Stimulated activated naive CD8-positive, alpha-beta T cell treated with anti-CD3 and anti-CD28 coated beads, Interleukin-15, Interleukin-2, amounts not matched to agents 100 ng/mL and 50 ng/mL, for 24 hours (primary cell): ENCODE data around the gene TPRA1.

Experiments
- H3K27ac Mint-ChIP-seq: one replicate; pipeline ENCODE4 v1.8.0; 2021; ENCODE audit warnings: mild to moderate bottlenecking, mixed read lengths
- H3K27me3 Mint-ChIP-seq: one replicate; pipeline ENCODE4 v1.8.0; 2021; ENCODE audit warnings: mixed read lengths
- H3K36me3 Mint-ChIP-seq: one replicate; pipeline ENCODE4 v1.8.0; 2021; ENCODE audit warnings: low read depth, mixed read lengths
- H3K4me1 Mint-ChIP-seq: one replicate; pipeline ENCODE4 v1.8.0; 2021; ENCODE audit warnings: low read depth, mixed read lengths
- H3K4me3 Mint-ChIP-seq: one replicate; pipeline ENCODE4 v1.8.0; 2021; ENCODE audit warnings: mild to moderate bottlenecking, mixed read lengths
- H3K9me3 Mint-ChIP-seq: one replicate; pipeline ENCODE4 v1.8.0; 2021; ENCODE audit warnings: mixed read lengths

Gene TPRA1

DNA sequence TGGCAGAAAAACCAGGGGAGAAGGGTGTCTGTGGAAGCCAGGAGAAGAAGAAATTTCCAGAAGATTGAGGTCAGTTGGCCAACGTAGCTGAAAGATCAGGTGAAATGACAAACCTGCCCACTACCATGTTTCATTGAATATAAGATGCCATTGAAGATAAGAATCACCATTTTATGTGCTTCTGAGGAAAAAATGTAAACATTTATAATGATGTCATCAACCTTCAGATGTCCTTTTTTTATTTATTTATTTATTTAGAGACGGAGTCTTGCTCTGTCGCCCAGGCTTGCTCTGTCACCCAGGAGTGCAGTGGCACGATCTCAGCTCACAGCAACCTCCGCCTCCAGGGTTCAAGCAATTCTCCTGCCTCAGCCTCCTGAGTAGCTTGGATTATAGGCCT, 33.5 kb upstream of the TPRA1 start:
- Mint-ChIP-seq H3K4me3 (no peak overlapping the region), H3K27me3 (peaks cover 17% of the 10 kb centered on the region), H3K36me3 (peaks cover 30% of the 10 kb centered on the region)

GRCh38 chr3:127622772-127623576, 32.4 kb upstream of the TPRA1 start:
- peaks cover 14% of the 10 kb centered on the region for H3K4me1 Mint-ChIP-seq
- no peak overlapping the region for H3K4me3 Mint-ChIP-seq
- H3K27ac Mint-ChIP-seq = no peak overlapping the region
- H3K36me3 Mint-ChIP-seq = peaks cover 41% of the 10 kb centered on the region
- no peaks in the 10 kb centered on the region for H3K9me3 Mint-ChIP-seq
- H3K27me3 Mint-ChIP-seq = peaks cover 9% of the 10 kb centered on the region

More for the DNA sequence above, 33.5 kb upstream of the TPRA1 start:
- Mint-ChIP-seq H3K4me1 (peaks cover 19% of the 10 kb centered on the region), H3K9me3 (no peaks in the 10 kb centered on the region), H3K27ac (no peak overlapping the region)

GRCh38 chr3:127622031-127622430, 31.5 kb upstream of the TPRA1 start:
- no peaks in the 10 kb centered on the region for H3K9me3 Mint-ChIP-seq

DNA sequence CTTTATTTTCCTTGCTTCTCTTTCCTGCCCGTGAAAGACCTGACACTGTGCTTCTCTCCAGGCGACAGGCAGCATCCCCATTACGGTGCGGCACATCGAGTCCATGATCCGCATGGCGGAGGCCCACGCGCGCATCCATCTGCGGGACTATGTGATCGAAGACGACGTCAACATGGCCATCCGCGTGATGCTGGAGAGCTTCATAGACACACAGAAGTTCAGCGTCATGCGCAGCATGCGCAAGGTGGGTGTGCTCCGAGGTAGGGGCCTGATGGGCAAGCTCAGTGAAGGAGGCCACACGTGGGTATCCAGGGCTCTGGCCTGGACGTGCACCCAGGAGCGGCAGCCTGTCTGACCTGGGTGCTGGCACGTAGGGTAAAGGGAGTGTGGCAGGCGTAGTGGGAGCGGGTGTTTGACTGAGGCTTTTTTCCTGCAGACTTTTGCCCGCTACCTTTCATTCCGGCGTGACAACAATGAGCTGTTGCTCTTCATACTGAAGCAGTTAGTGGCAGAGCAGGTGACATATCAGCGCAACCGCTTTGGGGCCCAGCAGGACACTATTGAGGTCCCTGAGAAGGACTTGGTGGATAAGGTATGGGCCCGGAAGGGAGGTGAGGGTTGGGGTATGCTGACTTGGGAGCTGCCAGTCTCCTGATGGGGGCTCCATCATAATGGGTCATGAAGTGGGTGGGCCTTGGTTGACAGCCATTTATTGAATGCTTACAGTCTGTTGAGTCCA, 30.3 kb upstream of the TPRA1 start:
- Mint-ChIP-seq H3K27me3 (no peaks in the 10 kb centered on the region), H3K9me3 (no peaks in the 10 kb centered on the region), H3K4me3 (no peak overlapping the region), H3K4me1 (peaks cover under 1% of the 10 kb centered on the region), H3K27ac (no peak overlapping the region), H3K36me3 (peaks cover 61% of the 10 kb centered on the region)

More at GRCh38 chr3:127622031-127622430, 31.5 kb upstream of the TPRA1 start:
- Mint-ChIP-seq H3K27me3 (no peaks in the 10 kb centered on the region), H3K4me3 (no peak overlapping the region), H3K4me1 (peaks cover 11% of the 10 kb centered on the region), H3K36me3 (peaks cover 49% of the 10 kb centered on the region), H3K27ac (no peak overlapping the region)

DNA sequence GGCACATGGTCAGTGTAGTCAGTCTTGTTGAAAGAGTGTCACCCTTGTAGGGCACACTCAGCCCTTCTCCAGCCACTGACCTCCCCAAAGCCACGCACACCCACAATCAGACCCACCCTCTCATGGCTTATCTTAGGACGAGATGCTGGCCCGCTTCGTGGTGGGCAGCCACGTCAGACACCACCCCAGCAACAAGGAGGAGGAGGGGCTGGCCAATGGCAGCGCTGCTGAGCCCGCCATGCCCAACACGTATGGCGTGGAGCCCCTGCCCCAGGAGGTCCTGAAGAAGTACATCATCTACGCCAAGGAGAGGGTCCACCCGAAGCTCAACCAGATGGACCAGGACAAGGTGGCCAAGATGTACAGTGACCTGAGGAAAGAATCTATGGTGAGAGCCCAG, 28.4 kb upstream of the TPRA1 start:
- H3K36me3 Mint-ChIP-seq = peaks cover 80% of the 10 kb centered on the region
- no peak overlapping the region for H3K4me3 Mint-ChIP-seq
- no peaks in the 10 kb centered on the region for H3K4me1 Mint-ChIP-seq
- H3K27me3 Mint-ChIP-seq = no peaks in the 10 kb centered on the region
- no peaks in the 10 kb centered on the region for H3K9me3 Mint-ChIP-seq
- H3K27ac Mint-ChIP-seq = no peak overlapping the region

DNA sequence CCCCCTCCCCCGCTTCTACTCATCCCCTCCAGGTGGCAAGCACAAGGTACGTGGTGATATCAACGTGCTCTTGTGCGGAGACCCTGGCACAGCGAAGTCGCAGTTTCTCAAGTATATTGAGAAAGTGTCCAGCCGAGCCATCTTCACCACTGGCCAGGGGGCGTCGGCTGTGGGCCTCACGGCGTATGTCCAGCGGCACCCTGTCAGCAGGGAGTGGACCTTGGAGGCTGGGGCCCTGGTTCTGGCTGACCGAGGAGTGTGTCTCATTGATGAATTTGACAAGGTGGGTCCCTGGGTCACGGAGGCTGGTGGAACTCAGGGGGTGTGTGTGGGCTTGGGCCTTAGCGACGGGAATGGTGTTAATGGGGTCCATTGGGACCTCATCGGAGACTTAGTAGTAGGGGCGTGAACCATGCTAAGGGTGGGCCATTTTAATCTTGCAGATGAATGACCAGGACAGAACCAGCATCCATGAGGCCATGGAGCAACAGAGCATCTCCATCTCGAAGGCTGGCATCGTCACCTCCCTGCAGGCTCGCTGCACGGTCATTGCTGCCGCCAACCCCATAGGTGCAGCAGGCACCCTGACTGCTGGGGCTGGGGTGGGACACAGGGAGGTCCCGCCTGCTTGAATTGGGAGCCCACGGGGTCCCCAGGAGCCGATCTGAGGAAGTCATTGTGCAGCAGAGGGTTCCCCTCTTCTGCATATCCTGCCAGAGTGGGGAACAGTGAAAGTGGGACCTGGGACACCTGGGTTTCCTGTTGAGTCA, 26.5 kb upstream of the TPRA1 start:
- H3K36me3 Mint-ChIP-seq = peaks cover 92% of the 10 kb centered on the region
- no peaks in the 10 kb centered on the region for H3K9me3 Mint-ChIP-seq
- H3K27ac Mint-ChIP-seq = no peak overlapping the region
- H3K27me3 Mint-ChIP-seq = no peaks in the 10 kb centered on the region
- H3K4me1 Mint-ChIP-seq = no peaks in the 10 kb centered on the region
- H3K4me3 Mint-ChIP-seq = no peak overlapping the region

- H3K27me3 Mint-ChIP-seq = no peaks in the 10 kb centered on the region
- H3K4me3 Mint-ChIP-seq = no peak overlapping the region
- H3K27ac Mint-ChIP-seq = no peak overlapping the region
- H3K36me3 Mint-ChIP-seq = peaks cover 89% of the 10 kb centered on the region
- H3K4me1 Mint-ChIP-seq = no peaks in the 10 kb centered on the region
- no peaks in the 10 kb centered on the region for H3K9me3 Mint-ChIP-seq
Measured at GRCh38 chr3:127615631-127616305, 25.2 kb upstream of the TPRA1 start.

DNA sequence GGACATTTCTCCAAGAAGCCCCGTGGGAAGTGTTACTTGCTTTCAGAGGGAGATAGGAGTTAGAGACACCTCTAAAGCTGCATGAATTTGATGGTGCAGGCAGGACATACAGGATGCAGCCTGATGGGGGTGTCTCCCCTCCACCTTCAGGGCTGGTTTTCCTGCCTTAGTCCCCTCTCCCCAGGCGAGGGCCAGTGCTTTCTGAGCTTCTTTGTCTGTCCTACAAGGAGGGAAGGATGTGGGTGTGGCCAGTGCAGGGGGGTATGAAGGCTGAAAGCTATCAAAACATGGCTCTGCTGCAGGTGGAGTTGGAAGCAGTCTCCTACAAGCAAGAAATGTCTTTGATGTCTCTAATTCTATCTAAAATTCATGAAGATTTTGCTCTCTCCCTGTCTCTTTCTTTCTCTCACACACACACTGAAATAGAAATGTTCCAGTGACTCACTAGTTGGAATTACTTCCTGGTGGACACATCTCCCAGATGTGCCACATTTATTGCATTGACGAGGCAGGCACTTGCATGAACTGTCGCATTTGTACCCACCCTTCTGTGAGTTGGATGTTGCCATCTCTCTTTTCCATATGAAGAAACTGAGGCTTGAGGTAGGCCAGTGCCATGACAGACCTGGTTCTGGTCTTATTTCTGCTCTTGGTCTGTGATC, 24.5 kb upstream of the TPRA1 start:
- no peak overlapping the region for H3K4me3 Mint-ChIP-seq
- H3K27me3 Mint-ChIP-seq = no peaks in the 10 kb centered on the region
- no peak overlapping the region for H3K27ac Mint-ChIP-seq
- no peaks in the 10 kb centered on the region for H3K4me1 Mint-ChIP-seq
- no peaks in the 10 kb centered on the region for H3K9me3 Mint-ChIP-seq
- peaks cover 89% of the 10 kb centered on the region for H3K36me3 Mint-ChIP-seq

DNA sequence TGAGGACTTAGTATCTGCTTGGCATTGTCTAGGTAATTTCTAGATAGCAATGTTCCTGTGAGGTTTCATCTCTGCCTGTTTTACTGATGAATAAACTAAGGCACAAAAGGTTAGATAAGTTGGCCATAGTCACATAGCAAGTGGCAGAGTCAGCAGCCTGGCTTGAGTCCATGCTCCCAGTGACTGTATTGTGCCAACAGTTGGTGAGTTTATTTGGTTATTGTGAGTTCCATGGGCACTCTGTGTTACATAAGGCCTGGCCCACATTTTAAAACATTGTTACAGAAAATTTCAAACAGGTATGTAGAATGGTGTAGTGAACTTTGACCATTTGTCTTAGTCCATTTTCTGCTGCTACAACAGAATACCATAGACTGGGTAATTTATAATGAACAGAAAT, 22.9 kb upstream of the TPRA1 start:
- no peaks in the 10 kb centered on the region for H3K9me3 Mint-ChIP-seq
- H3K27me3 Mint-ChIP-seq = no peaks in the 10 kb centered on the region
- no peaks in the 10 kb centered on the region for H3K4me1 Mint-ChIP-seq
- H3K4me3 Mint-ChIP-seq = no peak overlapping the region
- no peak overlapping the region for H3K27ac Mint-ChIP-seq
- peaks cover 92% of the 10 kb centered on the region for H3K36me3 Mint-ChIP-seq

DNA sequence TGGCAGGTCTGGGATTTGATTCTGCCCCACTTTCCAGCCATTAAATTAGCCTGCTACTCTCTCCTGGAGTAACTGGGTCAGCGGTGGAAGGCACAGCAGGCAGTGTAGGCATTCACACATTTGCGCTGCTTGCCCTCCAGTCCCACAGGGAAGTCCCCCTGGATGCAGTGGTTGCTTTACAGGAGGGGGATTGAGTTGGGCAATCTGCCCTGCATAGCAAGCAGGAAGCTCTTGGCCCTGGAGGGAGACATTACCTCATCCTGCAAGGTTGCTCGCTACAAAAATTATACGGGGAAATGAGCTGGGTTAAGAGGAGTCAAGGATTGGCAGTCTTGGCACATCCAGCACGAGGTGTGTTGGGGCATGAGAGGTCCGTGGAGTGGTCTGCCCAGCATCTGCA, 22.4 kb upstream of the TPRA1 start:
- Mint-ChIP-seq H3K27ac (no peak overlapping the region), H3K36me3 (peaks cover 92% of the 10 kb centered on the region), H3K9me3 (no peaks in the 10 kb centered on the region), H3K4me3 (no peak overlapping the region), H3K27me3 (no peaks in the 10 kb centered on the region), H3K4me1 (no peaks in the 10 kb centered on the region)

DNA sequence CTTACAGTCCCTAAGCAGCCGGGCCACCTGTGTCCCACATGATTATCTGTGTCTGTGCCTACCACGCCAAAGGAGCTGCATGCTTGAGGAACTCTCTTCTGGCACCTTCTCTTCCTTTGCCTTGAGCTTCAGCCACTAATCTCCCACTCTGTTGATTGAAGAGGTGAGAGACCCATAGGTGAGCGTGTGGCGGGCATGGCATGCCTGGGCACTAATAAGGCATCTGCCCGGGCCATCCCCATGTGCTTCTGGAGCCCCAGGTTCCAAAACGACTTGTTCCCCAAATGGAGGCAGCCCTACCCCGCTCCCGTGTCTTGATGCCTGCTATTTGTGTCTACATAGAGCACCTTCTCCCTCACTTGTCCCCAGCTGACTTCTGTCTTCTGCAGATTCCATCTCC, 20.7 kb upstream of the TPRA1 start:
- Mint-ChIP-seq H3K27ac (no peak overlapping the region), H3K9me3 (no peaks in the 10 kb centered on the region), H3K27me3 (no peaks in the 10 kb centered on the region), H3K4me3 (no peak overlapping the region), H3K36me3 (peaks cover 93% of the 10 kb centered on the region), H3K4me1 (no peaks in the 10 kb centered on the region)

GRCh38 chr3:127610105-127610504, 19.6 kb upstream of the TPRA1 start:
- H3K27ac Mint-ChIP-seq = no peak overlapping the region
- H3K4me3 Mint-ChIP-seq = no peak overlapping the region
- H3K9me3 Mint-ChIP-seq = no peaks in the 10 kb centered on the region
- H3K4me1 Mint-ChIP-seq = no peaks in the 10 kb centered on the region
- no peaks in the 10 kb centered on the region for H3K27me3 Mint-ChIP-seq
- peaks cover 93% of the 10 kb centered on the region for H3K36me3 Mint-ChIP-seq

GRCh38 chr3:127608362-127608718, 17.8 kb upstream of the TPRA1 start:
- H3K27ac Mint-ChIP-seq = no peak overlapping the region
- no peaks in the 10 kb centered on the region for H3K27me3 Mint-ChIP-seq
- H3K4me3 Mint-ChIP-seq = no peak overlapping the region
- no peaks in the 10 kb centered on the region for H3K4me1 Mint-ChIP-seq
- H3K9me3 Mint-ChIP-seq = no peaks in the 10 kb centered on the region
- peaks cover 91% of the 10 kb centered on the region for H3K36me3 Mint-ChIP-seq

DNA sequence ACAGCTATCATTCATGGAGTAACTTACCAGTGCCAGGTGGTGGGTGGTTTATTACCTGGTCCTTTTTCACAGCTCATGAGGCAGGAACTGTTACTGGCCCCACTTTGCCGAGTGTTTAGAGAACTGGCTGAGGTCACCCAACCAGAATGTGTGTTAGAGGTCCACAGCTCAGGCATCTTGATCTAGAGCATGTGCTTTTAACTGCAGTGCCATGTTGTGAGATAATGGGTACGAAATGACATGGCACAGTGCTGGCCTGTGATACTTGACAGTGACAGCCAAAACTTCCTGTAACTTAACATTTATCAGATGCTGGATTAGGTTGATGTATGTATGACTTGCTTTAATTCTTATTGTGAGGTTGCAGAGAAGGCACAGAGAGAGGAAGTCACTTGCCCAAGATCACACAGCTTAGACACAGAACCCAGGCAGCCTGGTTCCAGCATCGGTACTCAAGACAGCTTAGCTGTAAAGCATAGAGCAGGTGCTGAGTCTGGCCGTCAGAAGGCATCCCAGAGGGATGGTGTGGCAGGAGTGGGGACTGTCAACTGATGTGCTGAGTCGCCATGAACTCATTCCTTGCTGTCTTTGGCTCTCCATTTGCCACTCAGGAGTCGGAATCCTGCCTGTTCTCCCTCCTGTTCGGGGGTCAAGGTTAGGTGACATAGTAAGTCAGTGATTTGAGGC, 17.3 kb upstream of the TPRA1 start:
- Mint-ChIP-seq H3K36me3 (peaks cover 90% of the 10 kb centered on the region), H3K4me3 (no peak overlapping the region), H3K27ac (no peak overlapping the region), H3K9me3 (no peaks in the 10 kb centered on the region), H3K27me3 (no peaks in the 10 kb centered on the region), H3K4me1 (no peaks in the 10 kb centered on the region)
